Large intestine (tissue), 12 donors: ENCODE data around the gene SYT11. TPM values are rescaled to one million over a fixed set of nuclear protein-coding genes. Genes with fewer than 3 reads are reported as not detected.

Experiments used
- DNase-seq, 2 donors: peaks; one replicate each; pipeline versions ENCODE4 v3.0.0 to v3.0.0-alpha.2; 2013
- H3K27ac ChIP-seq: one replicate; pipeline ENCODE4 v1.5.1; 2013; ENCODE audit warnings: low read length
- H3K27me3 ChIP-seq: 2 replicates; pipeline ENCODE4 v1.6.1; 2013; ENCODE audit warnings: low read length; ENCODE audit not compliant: control insufficient read depth, insufficient read depth
- H3K36me3 ChIP-seq: 2 replicates; pipeline ENCODE4 v1.6.1; 2013; ENCODE audit warnings: low read length; ENCODE audit not compliant: control insufficient read depth, insufficient read depth
- H3K4me1 ChIP-seq: one replicate; pipeline ENCODE4 v1.6.1; 2013; ENCODE audit warnings: low read length; ENCODE audit not compliant: control insufficient read depth, insufficient read depth
- H3K4me3 ChIP-seq: one replicate; pipeline ENCODE4 v1.5.1; 2013; ENCODE audit warnings: low read length
- H3K9me3 ChIP-seq: one replicate; pipeline ENCODE4 v1.6.1; 2013; ENCODE audit warnings: mild to moderate bottlenecking, low read depth, low read length, moderate library complexity; ENCODE audit not compliant: control insufficient read depth
- WGBS: methylation state at CpG from one replicate; pipeline ENCODE4 v1.1.5; 2013; ENCODE audit warnings: low lambda C conversion rate; ENCODE audit not compliant: insufficient coverage; 5-methylcytosine and 5-hydroxymethylcytosine counted together
- long read RNA-seq, 11 donors: transcript quantifications; one replicate each; lab custom pipeline, GENCODE V29; 2026
- polyA plus RNA-seq: library from polyadenylated mRNA; unstranded; fragments of 120-200 nt; gene quantifications from one replicate; pipeline ENCODE4 v1.2.1, GENCODE V29; 2013

The SYT11 gene, protein sequence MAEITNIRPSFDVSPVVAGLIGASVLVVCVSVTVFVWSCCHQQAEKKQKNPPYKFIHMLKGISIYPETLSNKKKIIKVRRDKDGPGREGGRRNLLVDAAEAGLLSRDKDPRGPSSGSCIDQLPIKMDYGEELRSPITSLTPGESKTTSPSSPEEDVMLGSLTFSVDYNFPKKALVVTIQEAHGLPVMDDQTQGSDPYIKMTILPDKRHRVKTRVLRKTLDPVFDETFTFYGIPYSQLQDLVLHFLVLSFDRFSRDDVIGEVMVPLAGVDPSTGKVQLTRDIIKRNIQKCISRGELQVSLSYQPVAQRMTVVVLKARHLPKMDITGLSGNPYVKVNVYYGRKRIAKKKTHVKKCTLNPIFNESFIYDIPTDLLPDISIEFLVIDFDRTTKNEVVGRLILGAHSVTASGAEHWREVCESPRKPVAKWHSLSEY
- polyA plus RNA-seq: 19.0 TPM
- long read RNA-seq, donor 1, full-length matches to known transcripts: 1 of 1 reads
- long read RNA-seq, donor 1, partial matches to known transcripts: 0 of 1 reads
- long read RNA-seq, donor 1, other reads (novel, unspliced or antisense): 0 of 1 reads
- long read RNA-seq, donor 2, full-length matches to known transcripts: 1 of 20 reads
- long read RNA-seq, donor 2, partial matches to known transcripts: 19 of 20 reads
- long read RNA-seq, donor 2, other reads (novel, unspliced or antisense): 0 of 20 reads
- long read RNA-seq, donor 3: 0 reads
- long read RNA-seq, donor 4: 0 reads
- long read RNA-seq, donor 5, full-length matches to known transcripts: 3 of 3 reads
- long read RNA-seq, donor 5, partial matches to known transcripts: 0 of 3 reads
- long read RNA-seq, donor 5, other reads (novel, unspliced or antisense): 0 of 3 reads
- long read RNA-seq, donor 6, full-length matches to known transcripts: 2 of 2 reads
- long read RNA-seq, donor 6, partial matches to known transcripts: 0 of 2 reads
- long read RNA-seq, donor 6, other reads (novel, unspliced or antisense): 0 of 2 reads
- long read RNA-seq, donor 7, full-length matches to known transcripts: 3 of 14 reads
- long read RNA-seq, donor 7, partial matches to known transcripts: 11 of 14 reads
- long read RNA-seq, donor 7, other reads (novel, unspliced or antisense): 0 of 14 reads
- long read RNA-seq, donor 8, full-length matches to known transcripts: 1 of 1 reads
- long read RNA-seq, donor 8, partial matches to known transcripts: 0 of 1 reads
- long read RNA-seq, donor 8, other reads (novel, unspliced or antisense): 0 of 1 reads
- long read RNA-seq, donor 9, full-length matches to known transcripts: 3 of 10 reads
- long read RNA-seq, donor 9, partial matches to known transcripts: 7 of 10 reads
- long read RNA-seq, donor 9, other reads (novel, unspliced or antisense): 0 of 10 reads
- long read RNA-seq, donor 10, full-length matches to known transcripts: 1 of 57 reads
- long read RNA-seq, donor 10, partial matches to known transcripts: 51 of 57 reads
- long read RNA-seq, donor 10, other reads (novel, unspliced or antisense): 5 of 57 reads
- long read RNA-seq, donor 11, full-length matches to known transcripts: 1 of 1 reads
- long read RNA-seq, donor 11, partial matches to known transcripts: 0 of 1 reads
- long read RNA-seq, donor 11, other reads (novel, unspliced or antisense): 0 of 1 reads

DNA sequence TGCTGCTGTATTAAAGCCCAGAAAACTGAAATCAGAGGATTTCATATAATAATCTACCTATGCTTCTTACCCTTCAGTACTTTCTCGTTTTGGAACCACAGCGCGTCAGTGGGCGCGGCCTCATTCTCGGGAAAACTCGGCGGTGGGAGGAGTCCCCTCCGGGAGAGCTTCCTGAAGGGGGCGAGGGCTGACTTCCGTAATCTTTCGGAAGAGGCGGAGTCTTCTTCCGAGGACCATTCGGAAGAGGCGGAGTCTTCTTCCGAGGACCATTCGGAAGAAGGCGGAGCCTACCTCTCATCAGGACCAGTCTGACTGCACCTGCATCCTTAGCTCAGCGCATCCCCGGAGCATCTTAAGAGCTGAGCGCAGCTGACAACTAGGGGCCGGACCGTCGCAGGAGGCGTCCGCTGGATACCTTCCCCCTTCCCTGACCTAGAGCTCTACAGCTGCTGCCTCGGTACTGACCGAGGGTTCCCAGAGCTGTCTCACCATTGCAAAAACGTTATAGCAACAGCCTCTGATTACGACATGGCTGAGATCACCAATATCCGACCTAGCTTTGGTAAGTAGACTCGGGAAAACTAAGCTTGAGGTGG is at the start of gene SYT11:
TSS of gene SYT11 (plus strand) at position 334 of the 596 bp plus-strand sequence. CDS start at position 529, 195 bp downstream.
- Histone ChIP-seq H3K27ac (peak within 1 kb of the TSS; percentile 90), H3K27me3 (peaks cover 2% of the 10 kb centered on the region), H3K9me3 (no peaks in the 10 kb centered on the region), H3K4me3 (peak within 1 kb of the TSS; percentile 59), H3K36me3 (peaks cover 4% of the 10 kb centered on the region), H3K4me1 (peaks cover 12% of the 10 kb centered on the region)
- DNase-seq: peak; percentile 95
- WGBS: 8% methylated on average over 4 of the region's 33 CpGs

DNA sequence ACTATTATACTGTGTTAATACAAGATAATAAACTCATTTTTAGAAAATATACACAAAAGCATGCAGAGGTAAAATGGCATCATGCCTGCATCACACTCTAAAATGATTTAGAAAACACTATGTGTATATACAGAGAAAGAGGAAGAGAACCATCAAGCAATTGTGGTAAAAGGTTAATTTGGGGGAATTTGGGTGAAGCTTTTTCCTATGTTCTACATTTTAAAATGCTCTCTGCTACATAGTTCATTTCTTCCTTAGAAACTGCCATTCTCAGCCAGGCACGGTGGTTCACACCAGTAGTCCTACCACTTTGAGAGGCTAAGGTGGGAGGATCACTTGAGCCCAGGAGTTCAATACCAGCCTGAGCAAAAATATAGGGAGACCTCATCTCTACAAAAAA is 46.5 kb upstream of the SYT11 start:
- no peak for DNase-seq
- H3K36me3 ChIP-seq: peaks cover 52% of the 10 kb centered on the region
- H3K9me3 ChIP-seq: no peaks in the 10 kb centered on the region
- no peaks in the 10 kb centered on the region for H3K27me3 ChIP-seq
- H3K27ac ChIP-seq: no peak overlapping the region
- H3K4me3 ChIP-seq: no peak overlapping the region
- no peaks in the 10 kb centered on the region for H3K4me1 ChIP-seq
- WGBS: no CpG with 5 or more reads among the region's 1 CpG

GRCh38 chr1:155813672-155814071 is 45.7 kb upstream of the SYT11 start:
- WGBS: no CpG with 5 or more reads among the region's 3 CpGs
- H3K4me1 ChIP-seq: no peaks in the 10 kb centered on the region
- peaks cover 49% of the 10 kb centered on the region for H3K36me3 ChIP-seq
- no peak overlapping the region for H3K27ac ChIP-seq
- no peak for DNase-seq
- H3K27me3 ChIP-seq: no peaks in the 10 kb centered on the region
- no peaks in the 10 kb centered on the region for H3K9me3 ChIP-seq
- H3K4me3 ChIP-seq: no peak overlapping the region

- DNase-seq: no peak
- H3K27me3 ChIP-seq: no peaks in the 10 kb centered on the region
- H3K27ac ChIP-seq: no peak overlapping the region
- H3K4me3 ChIP-seq: no peak overlapping the region
- H3K9me3 ChIP-seq: no peaks in the 10 kb centered on the region
- peaks cover 63% of the 10 kb centered on the region for H3K36me3 ChIP-seq
- no peaks in the 10 kb centered on the region for H3K4me1 ChIP-seq
- no CpG with 5 or more reads among the region's 1 CpG for WGBS
These were observed 43.0 kb upstream of the SYT11 start for GRCh38 chr1:155816351-155816750.

DNA sequence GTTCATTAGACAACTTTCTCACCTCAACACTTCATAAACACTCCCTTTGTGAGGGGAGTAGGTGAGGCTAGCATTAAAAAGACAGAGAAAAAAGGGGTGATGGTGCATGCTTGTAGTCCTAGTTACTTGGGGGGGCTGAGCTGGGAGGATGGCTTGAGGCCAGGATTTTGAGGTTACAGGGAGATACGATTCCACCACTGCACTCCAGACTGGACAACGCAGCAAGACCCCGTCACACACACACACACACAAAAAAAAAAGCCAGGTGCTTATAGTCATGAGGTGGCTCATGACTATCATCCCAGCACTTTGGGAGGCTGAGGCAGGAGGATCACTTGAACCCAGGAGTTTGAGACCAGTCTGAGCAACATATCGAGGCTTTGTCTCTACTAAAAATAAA is 31.9 kb upstream of the SYT11 start:
- Histone ChIP-seq H3K27me3 (no peaks in the 10 kb centered on the region), H3K27ac (no peak overlapping the region), H3K9me3 (no peaks in the 10 kb centered on the region), H3K4me3 (no peak overlapping the region), H3K4me1 (no peaks in the 10 kb centered on the region), H3K36me3 (peaks cover 24% of the 10 kb centered on the region)
- no peak for DNase-seq
- no CpG with 5 or more reads among the region's 4 CpGs for WGBS

DNA sequence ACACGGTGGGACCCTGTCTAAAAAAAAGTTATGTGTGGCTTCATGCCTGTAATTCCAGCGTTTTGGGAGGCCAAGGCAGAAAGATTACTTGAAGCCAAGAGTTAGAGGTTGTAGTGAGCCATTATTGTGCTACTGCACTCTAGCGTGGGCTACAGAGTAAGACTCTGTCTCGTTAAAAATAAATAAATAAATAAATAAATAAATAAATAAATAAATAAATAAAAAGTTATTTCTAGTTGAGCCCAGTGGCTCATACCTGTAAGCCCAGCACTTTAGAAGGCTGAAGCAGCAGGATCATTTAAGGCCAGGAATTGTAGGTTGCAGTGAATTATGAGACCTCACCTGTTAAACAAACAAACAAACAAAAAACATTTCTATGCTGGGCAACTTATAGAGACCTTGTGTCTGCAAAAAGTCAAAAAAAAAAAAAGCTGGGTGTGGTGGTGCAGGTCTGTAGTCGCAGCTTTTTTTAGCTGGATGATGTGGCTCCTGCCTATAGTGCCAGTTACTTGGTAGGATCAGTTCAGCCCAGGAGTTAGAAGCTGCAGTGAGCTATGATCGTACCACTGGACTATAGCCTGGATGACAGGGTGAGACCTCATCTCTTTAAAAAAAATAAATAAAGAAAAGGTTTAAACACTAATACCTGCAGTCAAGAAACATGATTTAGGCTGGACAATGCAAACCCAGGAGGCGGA is 27.9 kb upstream of the SYT11 start:
- peaks cover 12% of the 10 kb centered on the region for H3K36me3 ChIP-seq
- H3K4me1 ChIP-seq: no peaks in the 10 kb centered on the region
- WGBS: 100% methylated on average over 1 of the region's 7 CpGs
- H3K9me3 ChIP-seq: peaks cover 3% of the 10 kb centered on the region
- no peaks in the 10 kb centered on the region for H3K27me3 ChIP-seq
- no peak for DNase-seq
- no peak overlapping the region for H3K4me3 ChIP-seq
- H3K27ac ChIP-seq: no peak overlapping the region

GRCh38 chr1:155833665-155834295 is 25.6 kb upstream of the SYT11 start:
- Histone ChIP-seq H3K27me3 (no peaks in the 10 kb centered on the region), H3K4me3 (no peak overlapping the region), H3K27ac (no peak overlapping the region), H3K4me1 (no peaks in the 10 kb centered on the region), H3K9me3 (peaks cover 3% of the 10 kb centered on the region), H3K36me3 (peaks cover 14% of the 10 kb centered on the region)
- DNase-seq: no peak
- no CpG with 5 or more reads among the region's 1 CpG for WGBS

DNA sequence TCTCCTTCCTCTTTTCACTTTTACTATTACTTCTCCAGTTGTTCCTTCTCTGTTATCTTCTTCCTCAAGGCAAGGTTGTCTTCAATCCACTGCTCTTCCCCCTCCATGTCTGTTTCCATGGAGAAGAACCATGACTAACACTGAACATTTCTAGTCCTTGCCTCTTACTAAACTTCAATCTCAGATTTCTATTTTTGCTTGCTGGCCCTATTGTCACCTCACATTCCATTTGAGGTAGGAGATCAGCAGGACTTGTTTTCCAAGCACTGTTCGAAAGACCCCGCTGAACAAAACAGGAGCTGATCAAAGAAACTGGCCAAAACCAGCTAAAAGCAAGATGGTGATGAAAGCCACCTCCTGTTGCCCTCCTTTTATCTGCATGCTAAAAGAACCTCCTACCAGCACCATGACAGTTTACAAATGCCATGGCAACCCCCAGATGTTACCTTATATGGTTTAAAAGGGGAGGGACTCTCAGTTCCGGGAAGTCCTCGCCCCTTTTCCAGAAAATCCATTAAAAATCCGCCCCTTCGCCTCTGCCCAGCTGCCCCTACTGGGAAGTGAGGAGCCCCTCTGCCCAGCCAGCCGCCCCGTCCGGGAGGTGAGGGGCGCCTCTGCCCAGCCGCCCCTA is 25.0 kb upstream of the SYT11 start:
- H3K4me3 ChIP-seq: no peak overlapping the region
- no peaks in the 10 kb centered on the region for H3K4me1 ChIP-seq
- H3K9me3 ChIP-seq: peaks cover 3% of the 10 kb centered on the region
- DNase-seq: no peak
- H3K27me3 ChIP-seq: no peaks in the 10 kb centered on the region
- WGBS: 100% methylated on average over 1 of the region's 11 CpGs
- peaks cover 14% of the 10 kb centered on the region for H3K36me3 ChIP-seq
- H3K27ac ChIP-seq: no peak overlapping the region
